Mammary epithelial cell (primary cell): Measurements from ENCODE around the gene IGF2BP3.

Experiments
- CTCF ChIP-seq, 2 donors: IDR thresholded peaks in 1 of 2; conservative IDR thresholded peaks in 1 of 2; 2 replicates each; pipeline ENCODE4 v1.5.1; 2011 to 2012; ENCODE audit warnings: inconsistent platforms in 2 of 2, low read length in 2 of 2, mild to moderate bottlenecking in 2 of 2, control low read depth in 1 of 2, low read depth in 1 of 2; ENCODE audit not compliant: insufficient read depth in 1 of 2; ENCODE audit errors: extremely low read depth in 1 of 2
- EZH2 ChIP-seq: IDR thresholded peaks from 2 replicates; pipeline ENCODE4 v1.6.1; 2012; ENCODE audit warnings: low read length, inconsistent platforms, borderline replicate concordance

GRCh38 chr7:23474829-23475575, 4.7 kb upstream of the IGF2BP3 start:
- TF ChIP-seq CTCF (conservative IDR thresholded peaks at IDR 0.05 in 1 of 2, IDR thresholded peaks at IDR 0.05 in 1 of 2; ENCODE audit: extremely low read depth in 1 of 2, insufficient read depth in 1 of 2, low read depth in 1 of 2, low read length in 2 of 2) (no peak), EZH2 (no peak)
